Adrenal gland (tissue), 12 donors: Measurements from ENCODE around the gene ING5. TPM values are rescaled to one million over a fixed set of nuclear protein-coding genes. Genes with fewer than 3 reads are reported as not detected.

Experiments
- DNase-seq, 7 donors: peaks; one replicate each; pipeline ENCODE4 v3.0.0-alpha.2; 2019 to 2020
- H3K27ac ChIP-seq, 5 donors: fragments of 200-600 bp; sonication (generic) in 4 of 5; 1 replicate in 3 of 5; 2 replicates in 2 of 5; pipeline versions ENCODE4 v1.5.1 to v1.8.0; 2016 to 2020; ENCODE audit warnings: mild to moderate bottlenecking in 1 of 5
- H3K27me3 ChIP-seq: fragments of 200-600 bp; 2 replicates; pipeline ENCODE4 v1.8.0; 2021
- H3K36me3 ChIP-seq, 2 donors: fragments of 200-600 bp; replicated peaks in 1 of 2; 1 replicate in 1 of 2; 2 replicates in 1 of 2; pipeline versions ENCODE4 v1.5.1 to v1.8.0; 2018 to 2022
- H3K4me1 ChIP-seq, 2 donors: fragments of 200-600 bp; replicated peaks in 1 of 2; 1 replicate in 1 of 2; 2 replicates in 1 of 2; pipeline versions ENCODE4 v1.5.1 to v1.8.0; 2018 to 2021
- H3K4me3 ChIP-seq, 4 donors: fragments of 200-600 bp; sonication (generic) in 3 of 4; one replicate each; pipeline ENCODE4 v1.5.1; 2016 to 2018
- H3K9me3 ChIP-seq, 3 donors: fragments of 200-600 bp; sonication (generic) in 1 of 3; replicated peaks in 1 of 3; 1 replicate in 2 of 3; 2 replicates in 1 of 3; pipeline versions ENCODE4 v1.5.1 to v1.8.0; 2016 to 2021
- POLR2A ChIP-seq, 2 donors: fragments of 450-650 bp; IDR thresholded peaks; one replicate each; pipeline ENCODE4 v1.6.1; 2017; ENCODE audit warnings: antibody characterized with exemption in 2 of 2, mild to moderate bottlenecking in 2 of 2, moderate library complexity in 1 of 2
- WGBS, 4 donors: extraction: QIAGEN DNeasy Blood & Tissue Kit in 2 of 4; methylation state at CpG; one replicate each; pipeline versions ENCODE4 v1.1.5 to v1.1.7; 2013 to 2017; 5-methylcytosine and 5-hydroxymethylcytosine counted together
- intact Hi-C, 2 donors: fragments of 100-400 bp; cut with DNase I; formaldehyde crosslinking; loops; one replicate each; pipeline versions ENCODE4 v1.14.1 to v1.15.0; 2022 to 2023
- polyA plus RNA-seq, 3 donors: library from polyadenylated mRNA; stranded (reverse); fragments of 200-250 nt in 2 of 3; fragments of 350-450 nt in 1 of 3; fragmentation: Illumina TruSeq in 1 of 3; extraction: RNeasy Lipid Tissue Mini Kit (QIAGEN cat#74804) in 1 of 3; gene quantifications; one replicate each; pipeline ENCODE4 v1.2.3, GENCODE V29; 2013 to 2014
- total RNA-seq, 9 donors: library from RNA; depleted of rRNA in 4 of 9; stranded (reverse); fragments of >200 nt in 4 of 9; fragments of 120-200 nt in 1 of 9; fragmentation: NEBNext Ultra II Directional in 1 of 9; extraction: Animal tissue kit (Norgen Biotek cat#: 25700) in 1 of 9; gene quantifications; one replicate each; pipeline versions ENCODE4 v1.1.0 to v1.2.4, GENCODE V29; 2013 to 2023
- TF ChIP-seq, protein P1 (sequence below), 6 experiments: fragments of 450-650 bp in 4 of 6; fragments of 200-600 bp in 2 of 6; sonication (generic) in 1 of 6; IDR thresholded peaks; 1 replicate in 5 of 6; 2 replicates in 1 of 6; pipeline versions ENCODE4 v1.5.1 to v1.8.0; 2016 to 2021; ENCODE audit warnings: antibody characterized with exemption in 6 of 6, mild to moderate bottlenecking in 2 of 6, moderate library complexity in 1 of 6
- donor health status: healthy with polysubstance abuse.
- donor health status: Bipolar disorder and iron deficiency.
- donor health status: DM: yes; HTN: yes; CAD: no.
- donor health status: DM: no; HTN: no; CAD: no.
- donor health status: DM: no; HTN: no; CAD: no.
- donor health status: DM: yes; HTN: yes; CAD: no.

ING5 gene
- total and polyA plus RNA-seq, 12 donors = 13.3 to 83.1 (median 31.7) TPM

DNA sequence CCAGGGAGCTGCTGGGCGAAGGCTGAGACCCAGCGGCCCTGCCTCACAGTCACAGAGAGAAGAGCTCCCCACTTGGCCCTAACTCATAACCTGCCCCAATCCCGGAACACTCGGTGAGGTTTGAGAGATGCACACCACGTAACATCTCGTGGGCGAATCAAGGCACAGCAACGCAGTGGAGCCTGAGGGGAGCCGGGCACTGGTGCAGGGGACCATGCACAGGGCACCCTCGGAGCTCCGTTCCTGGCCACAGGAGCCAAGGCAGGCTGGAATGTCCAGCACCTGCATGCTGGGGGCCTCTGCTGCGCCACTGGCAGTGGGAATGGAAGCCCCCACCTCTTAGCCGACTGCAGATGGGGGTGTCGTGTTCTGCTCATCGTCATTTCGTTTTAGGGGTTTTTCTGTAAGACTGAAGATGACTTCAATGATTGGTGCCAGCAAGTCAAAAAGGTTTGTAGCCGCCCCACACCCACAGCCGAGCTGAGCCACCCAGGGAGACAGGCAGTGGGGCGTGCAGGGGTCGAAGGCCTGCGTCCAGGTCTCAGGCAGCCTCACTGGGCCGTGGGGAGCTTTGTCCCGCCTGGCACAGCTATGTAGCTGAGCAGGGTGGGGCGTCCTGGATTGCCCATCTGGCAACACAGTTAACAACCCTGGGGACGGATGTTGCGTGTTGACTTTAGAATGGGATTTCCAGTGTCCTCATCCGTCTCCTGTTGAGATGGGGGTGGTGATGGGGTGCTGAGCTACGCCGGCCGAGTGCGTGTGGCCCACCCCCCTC is 31.3 kb upstream of the ING5 start:
- no peak overlapping the region for H3K27ac ChIP-seq
- H3K9me3 ChIP-seq = no peaks in the 10 kb centered on the region
- no peak for DNase-seq
- H3K27me3 ChIP-seq = no peaks in the 10 kb centered on the region
- no peak overlapping the region for H3K4me3 ChIP-seq
- H3K4me1 ChIP-seq = no peaks in the 10 kb centered on the region
- TF ChIP-seq POLR2A (IDR thresholded peaks at IDR 0.05) = no peak
- TF ChIP-seq, protein P1, sequence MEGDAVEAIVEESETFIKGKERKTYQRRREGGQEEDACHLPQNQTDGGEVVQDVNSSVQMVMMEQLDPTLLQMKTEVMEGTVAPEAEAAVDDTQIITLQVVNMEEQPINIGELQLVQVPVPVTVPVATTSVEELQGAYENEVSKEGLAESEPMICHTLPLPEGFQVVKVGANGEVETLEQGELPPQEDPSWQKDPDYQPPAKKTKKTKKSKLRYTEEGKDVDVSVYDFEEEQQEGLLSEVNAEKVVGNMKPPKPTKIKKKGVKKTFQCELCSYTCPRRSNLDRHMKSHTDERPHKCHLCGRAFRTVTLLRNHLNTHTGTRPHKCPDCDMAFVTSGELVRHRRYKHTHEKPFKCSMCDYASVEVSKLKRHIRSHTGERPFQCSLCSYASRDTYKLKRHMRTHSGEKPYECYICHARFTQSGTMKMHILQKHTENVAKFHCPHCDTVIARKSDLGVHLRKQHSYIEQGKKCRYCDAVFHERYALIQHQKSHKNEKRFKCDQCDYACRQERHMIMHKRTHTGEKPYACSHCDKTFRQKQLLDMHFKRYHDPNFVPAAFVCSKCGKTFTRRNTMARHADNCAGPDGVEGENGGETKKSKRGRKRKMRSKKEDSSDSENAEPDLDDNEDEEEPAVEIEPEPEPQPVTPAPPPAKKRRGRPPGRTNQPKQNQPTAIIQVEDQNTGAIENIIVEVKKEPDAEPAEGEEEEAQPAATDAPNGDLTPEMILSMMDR (IDR thresholded peaks at IDR 0.05) = no peak
- WGBS, 4 donors = 86 to 91% (median 90%) methylated on average over 16 to 31 of the region's 31 CpGs
- intact Hi-C loops = no loop called here
- peaks cover 0 to 58% of the 10 kb centered on the region in 2 donors for H3K36me3 ChIP-seq

DNA sequence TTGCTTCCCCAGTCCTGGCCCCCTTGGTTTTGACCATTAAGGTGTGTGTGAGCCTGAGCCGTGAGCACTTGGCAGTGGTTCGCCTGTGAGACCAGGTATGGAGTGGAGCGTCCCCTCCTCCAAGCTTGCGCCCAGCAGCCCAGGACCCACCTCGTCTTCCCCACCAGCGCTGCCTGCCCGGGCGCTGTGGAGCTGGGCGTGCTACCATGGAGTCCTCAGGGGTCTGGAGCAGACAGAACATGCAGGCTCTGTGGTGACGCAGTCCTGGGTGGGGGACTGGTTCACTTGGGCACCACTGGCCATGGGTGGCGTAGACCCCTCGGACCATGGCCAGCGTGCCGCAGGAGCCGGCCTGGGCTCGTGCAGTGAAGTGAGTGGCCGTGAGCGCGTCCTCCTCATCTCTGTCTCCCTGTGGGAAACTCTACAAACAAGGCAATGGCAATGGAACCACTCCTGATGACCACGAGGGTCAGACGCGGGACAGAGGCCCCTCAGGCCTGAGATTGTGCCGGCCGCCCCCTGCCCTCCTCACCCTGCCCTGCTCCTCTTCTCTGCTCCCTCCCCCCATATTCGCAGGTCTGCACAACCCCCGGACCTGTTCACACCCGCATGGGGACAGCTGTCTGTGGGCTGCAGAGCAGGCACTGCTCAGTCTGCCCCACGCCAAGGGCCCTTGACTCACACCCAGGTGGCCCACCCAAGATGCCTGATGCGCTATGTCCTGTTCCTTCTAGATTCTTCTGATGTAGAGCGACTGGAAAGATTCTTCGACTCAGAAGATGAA is 30.2 kb upstream of the ING5 start:
- Histone ChIP-seq H3K4me1 (no peaks in the 10 kb centered on the region), H3K4me3 (no peak overlapping the region), H3K36me3 (peaks cover 0 to 60% of the 10 kb centered on the region in 2 donors), H3K27ac (no peak overlapping the region), H3K9me3 (no peaks in the 10 kb centered on the region), H3K27me3 (no peaks in the 10 kb centered on the region)
- WGBS, 4 donors = 93 to 96% (median 94%) methylated on average over 4 to 31 of the region's 31 CpGs
- TF ChIP-seq, protein P1 (IDR thresholded peaks at IDR 0.05) = no peak
- no peak for TF ChIP-seq POLR2A (IDR thresholded peaks at IDR 0.05)
- DNase-seq = no peak
- intact Hi-C loops = no loop called here

DNA sequence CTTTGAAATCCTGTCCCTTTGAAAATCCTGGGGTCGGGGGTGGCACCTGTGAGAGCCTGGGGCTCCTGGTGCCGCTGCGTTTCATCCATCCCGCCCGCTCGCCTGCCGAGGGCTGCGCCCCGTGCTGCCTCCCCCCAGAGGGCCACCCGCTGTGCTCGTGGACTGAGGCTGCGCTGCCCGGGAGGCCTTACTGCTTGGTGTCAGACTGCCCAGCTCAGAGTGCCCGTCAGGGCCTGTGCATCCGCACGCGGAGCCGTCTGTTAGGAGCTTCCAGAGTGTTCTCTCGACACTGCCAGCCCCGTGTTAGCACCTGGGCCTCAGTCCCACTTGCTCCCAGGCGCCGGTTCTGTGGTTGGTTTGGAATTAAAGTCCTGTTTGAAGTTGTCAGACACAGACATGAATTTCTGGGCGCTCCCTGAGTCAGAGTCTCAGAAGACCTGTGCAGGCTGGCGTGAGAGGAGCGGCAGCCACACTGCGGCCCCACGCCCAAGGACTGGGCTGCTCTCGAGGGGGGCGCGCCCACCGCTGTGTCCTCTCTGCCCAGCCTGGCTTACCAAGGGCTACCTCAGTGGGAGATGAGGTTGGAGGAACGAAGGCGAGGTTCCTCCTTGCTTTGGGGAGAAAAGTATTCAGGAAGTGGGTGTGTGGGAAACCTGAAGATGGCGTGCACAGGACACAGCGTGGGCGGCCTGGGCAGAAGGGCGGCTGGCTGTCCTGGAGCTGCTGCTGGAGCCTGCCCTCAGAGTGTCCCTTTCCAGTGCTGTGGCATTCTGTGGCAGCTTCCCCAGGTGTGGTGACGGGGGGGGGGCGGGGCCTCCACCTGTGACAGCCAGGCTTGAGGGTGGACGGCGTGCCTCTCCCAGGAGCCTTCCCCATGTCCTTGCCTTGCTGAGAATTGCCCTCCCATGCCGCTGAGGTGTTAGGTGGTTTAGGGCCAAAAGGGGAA is 29.3 kb upstream of the ING5 start:
- peaks cover 0 to 60% of the 10 kb centered on the region in 2 donors for H3K36me3 ChIP-seq
- H3K27ac ChIP-seq = no peak overlapping the region
- intact Hi-C loops = no loop called here
- no peak for DNase-seq
- WGBS, 4 donors = 90 to 96% (median 92%) methylated on average over 27 to 42 of the region's 42 CpGs
- H3K4me1 ChIP-seq = no peaks in the 10 kb centered on the region
- TF ChIP-seq, protein P1 (IDR thresholded peaks at IDR 0.05) = no peak
- no peak for TF ChIP-seq POLR2A (IDR thresholded peaks at IDR 0.05)
- no peaks in the 10 kb centered on the region for H3K9me3 ChIP-seq
- H3K27me3 ChIP-seq = no peaks in the 10 kb centered on the region
- no peak overlapping the region for H3K4me3 ChIP-seq
